Measurements from ENCODE around the gene OR6A2. TPM values are rescaled to one million over a fixed set of nuclear protein-coding genes. Genes with fewer than 3 reads are reported as not detected.
A peak's percentile ranks its signal among the peaks of the same experiment; 100 is the strongest.

Gene OR6A2
- total RNA-seq, 2 donors from 2014 or later, result 0.59 TPM; not detected in 1

DNA sequence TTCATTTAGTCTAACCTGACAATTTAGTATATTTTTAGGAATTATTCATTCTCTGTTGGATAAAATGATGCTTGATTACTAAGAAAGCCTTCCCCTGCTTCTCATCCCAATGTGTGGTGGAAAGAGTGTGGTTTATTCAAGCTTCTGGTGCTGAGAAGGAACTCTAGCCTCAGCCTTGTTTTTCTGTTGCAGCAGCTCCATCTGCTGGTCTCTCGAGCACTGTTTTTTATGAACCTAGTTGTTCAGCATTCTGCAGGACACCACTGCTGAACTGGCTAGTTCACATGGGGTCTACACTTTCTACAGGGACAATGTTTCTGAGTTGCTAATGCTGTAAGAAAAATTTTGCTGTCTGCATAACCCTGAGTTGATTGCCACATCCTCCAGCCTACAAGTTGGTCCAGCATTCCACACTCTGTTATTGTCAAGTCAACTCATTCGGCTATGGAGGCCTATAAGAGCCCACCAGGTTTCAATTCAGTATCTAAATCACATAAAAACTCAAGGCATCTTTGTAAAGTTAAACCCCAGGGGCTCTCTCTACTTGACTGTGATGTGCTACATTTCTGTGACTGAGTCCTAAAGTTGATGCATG is 42.0 kb downstream of the OR6A2 start:
- Histone ChIP-seq H3K27ac (no peak overlapping the region), H3K36me3 (no peaks in the 10 kb centered on the region), H3K9me3 (no peaks in the 10 kb centered on the region), H3K9ac (ENCODE audit: low read depth in 2 of 2, low read length in 2 of 2) (no peak overlapping the region), H3K27me3 (no peaks in the 10 kb centered on the region), H3K4me1 (no peaks in the 10 kb centered on the region), H3K4me3 (no peak overlapping the region)
- DNase-seq, result peak; percentile 54
- intact Hi-C loops (cut with DNase I), result no loop called here
- TF ChIP-seq, protein P1, sequence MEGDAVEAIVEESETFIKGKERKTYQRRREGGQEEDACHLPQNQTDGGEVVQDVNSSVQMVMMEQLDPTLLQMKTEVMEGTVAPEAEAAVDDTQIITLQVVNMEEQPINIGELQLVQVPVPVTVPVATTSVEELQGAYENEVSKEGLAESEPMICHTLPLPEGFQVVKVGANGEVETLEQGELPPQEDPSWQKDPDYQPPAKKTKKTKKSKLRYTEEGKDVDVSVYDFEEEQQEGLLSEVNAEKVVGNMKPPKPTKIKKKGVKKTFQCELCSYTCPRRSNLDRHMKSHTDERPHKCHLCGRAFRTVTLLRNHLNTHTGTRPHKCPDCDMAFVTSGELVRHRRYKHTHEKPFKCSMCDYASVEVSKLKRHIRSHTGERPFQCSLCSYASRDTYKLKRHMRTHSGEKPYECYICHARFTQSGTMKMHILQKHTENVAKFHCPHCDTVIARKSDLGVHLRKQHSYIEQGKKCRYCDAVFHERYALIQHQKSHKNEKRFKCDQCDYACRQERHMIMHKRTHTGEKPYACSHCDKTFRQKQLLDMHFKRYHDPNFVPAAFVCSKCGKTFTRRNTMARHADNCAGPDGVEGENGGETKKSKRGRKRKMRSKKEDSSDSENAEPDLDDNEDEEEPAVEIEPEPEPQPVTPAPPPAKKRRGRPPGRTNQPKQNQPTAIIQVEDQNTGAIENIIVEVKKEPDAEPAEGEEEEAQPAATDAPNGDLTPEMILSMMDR (IDR thresholded peaks at IDR 0.05), result peak; percentile 63

DNA sequence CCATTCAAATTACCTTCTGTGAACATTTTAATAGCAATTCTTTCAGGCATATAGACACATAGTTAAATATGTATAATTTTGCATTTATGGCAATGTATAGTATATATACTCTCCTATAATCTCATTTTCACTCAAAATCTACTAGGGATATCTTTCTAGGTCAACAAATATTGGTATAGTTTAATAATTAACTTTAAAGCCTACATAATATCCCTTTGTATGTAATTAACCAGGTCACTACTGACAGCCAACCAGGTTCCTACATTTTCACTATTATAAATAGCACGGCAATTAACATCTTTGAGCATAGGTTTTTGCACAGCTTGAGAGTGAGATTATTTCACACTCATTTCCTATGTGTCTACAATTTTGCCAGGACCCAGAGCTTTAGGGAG is 43.5 kb downstream of the OR6A2 start:
- no peak overlapping the region for H3K9ac ChIP-seq (ENCODE audit: low read depth in 2 of 2, low read length in 2 of 2)
- DNase-seq, result no peak
- no peaks in the 10 kb centered on the region for H3K4me1 ChIP-seq
- no peak overlapping the region for H3K4me3 ChIP-seq
- H3K27me3 ChIP-seq, result no peaks in the 10 kb centered on the region
- H3K27ac ChIP-seq, result no peak overlapping the region
- intact Hi-C loops (cut with DNase I), result no loop called here
- no peaks in the 10 kb centered on the region for H3K36me3 ChIP-seq
- H3K9me3 ChIP-seq, result no peaks in the 10 kb centered on the region
- TF ChIP-seq, protein P1 (IDR thresholded peaks at IDR 0.05), result no peak

DNA sequence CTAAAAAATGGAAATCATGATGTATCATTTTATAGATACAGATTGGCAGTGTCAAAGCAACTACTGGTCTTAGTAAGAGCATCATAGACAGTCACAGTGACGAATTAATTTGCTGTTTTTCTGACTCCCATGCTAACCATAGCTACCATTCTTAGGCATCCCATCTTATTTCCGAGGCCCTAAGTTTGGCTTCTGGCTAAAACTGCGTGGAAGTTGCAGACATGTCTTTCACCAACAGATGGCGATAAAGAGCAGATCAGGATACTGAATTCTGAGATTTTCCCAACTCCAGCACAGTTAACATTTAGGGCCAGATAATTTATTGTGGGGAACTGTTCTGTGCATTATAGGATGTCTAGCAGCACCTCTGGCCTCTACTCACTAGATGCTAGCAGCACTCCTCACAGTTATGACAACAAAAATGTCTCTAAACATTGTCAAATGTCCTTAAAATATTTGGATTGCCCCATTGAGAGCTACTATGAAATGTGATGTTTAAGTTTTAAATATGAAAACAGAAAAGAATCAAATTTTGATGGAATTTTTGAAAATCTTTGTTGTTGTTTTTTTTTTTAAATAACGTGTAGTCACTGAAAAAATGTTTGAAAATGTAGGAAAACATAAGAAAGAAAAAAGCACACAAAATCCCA is 44.1 kb downstream of the OR6A2 start:
- Histone ChIP-seq H3K4me1 (no peaks in the 10 kb centered on the region), H3K4me3 (no peak overlapping the region), H3K9ac (ENCODE audit: low read depth in 2 of 2, low read length in 2 of 2) (no peak overlapping the region), H3K36me3 (no peaks in the 10 kb centered on the region), H3K9me3 (no peaks in the 10 kb centered on the region), H3K27me3 (no peaks in the 10 kb centered on the region), H3K27ac (no peak overlapping the region)
- TF ChIP-seq, protein P1 (IDR thresholded peaks at IDR 0.05), result peak; percentile 80
- intact Hi-C loops (cut with DNase I), result no loop called here
- peak; percentile 43 for DNase-seq

DNA sequence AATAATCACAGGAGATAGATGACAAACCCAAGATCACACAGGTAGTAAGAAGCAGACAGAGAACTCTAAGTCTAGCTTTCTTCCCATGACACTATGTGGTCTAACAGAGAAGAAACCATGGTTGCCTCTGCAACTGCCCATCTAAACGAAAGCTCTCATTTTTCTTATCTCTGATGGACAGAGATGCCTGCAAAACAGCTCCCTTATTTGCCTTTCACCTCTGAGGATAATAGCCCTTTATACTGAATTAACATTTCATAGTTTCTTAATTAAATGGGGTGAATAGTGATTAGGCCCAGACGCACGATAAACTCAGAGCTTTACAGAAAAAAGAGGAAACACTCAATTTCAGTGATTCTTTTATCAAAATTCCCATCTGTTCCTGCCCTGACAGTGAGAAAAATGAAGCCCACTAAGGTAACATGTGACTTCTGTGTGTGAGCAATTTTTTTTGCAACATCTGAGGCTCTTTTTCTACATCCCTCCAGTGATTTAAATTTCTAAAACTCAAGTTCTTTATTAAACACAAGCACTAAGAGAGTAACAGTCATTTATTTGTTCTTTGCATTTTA is 52.3 kb downstream of the OR6A2 start:
- Histone ChIP-seq H3K27me3 (no peaks in the 10 kb centered on the region), H3K9me3 (no peaks in the 10 kb centered on the region), H3K4me3 (no peak overlapping the region), H3K27ac (peak overlapping the region; percentile 75), H3K9ac (ENCODE audit: low read depth in 2 of 2, low read length in 2 of 2) (no peak overlapping the region), H3K36me3 (no peaks in the 10 kb centered on the region), H3K4me1 (no peaks in the 10 kb centered on the region)
- intact Hi-C loops (cut with DNase I), result no loop called here
- TF ChIP-seq, protein P1 (IDR thresholded peaks at IDR 0.05), result no peak
- DNase-seq, result no peak

DNA sequence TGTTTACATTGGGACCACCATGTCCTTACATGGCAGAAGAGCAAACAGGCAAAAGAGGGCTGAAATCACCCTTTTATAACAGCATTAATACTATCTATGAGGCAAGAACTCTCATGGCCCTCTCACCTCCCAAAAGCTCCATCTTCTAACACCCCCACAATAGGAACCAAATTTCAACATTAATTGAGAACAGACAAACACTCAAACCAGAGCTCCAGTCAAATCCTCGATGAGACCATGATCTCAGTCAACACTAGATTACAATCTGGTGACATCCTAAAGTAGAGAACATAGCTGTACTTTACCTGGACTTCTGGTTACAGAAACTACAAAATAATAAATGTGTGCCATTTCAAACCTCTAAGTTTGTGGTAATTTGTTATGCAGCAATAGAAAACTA is 52.9 kb downstream of the OR6A2 start:
- peak overlapping the region; percentile 75 for H3K27ac ChIP-seq
- H3K9me3 ChIP-seq, result no peaks in the 10 kb centered on the region
- TF ChIP-seq, protein P1 (IDR thresholded peaks at IDR 0.05), result no peak
- H3K4me1 ChIP-seq, result no peaks in the 10 kb centered on the region
- no peak for DNase-seq
- H3K4me3 ChIP-seq, result peak overlapping the region; percentile 12
- intact Hi-C loops (cut with DNase I), result no loop called here
- peak overlapping the region in 1 of 2 donors; percentile 51 for H3K9ac ChIP-seq (ENCODE audit: low read depth in 2 of 2, low read length in 2 of 2)
- H3K36me3 ChIP-seq, result no peaks in the 10 kb centered on the region
- no peaks in the 10 kb centered on the region for H3K27me3 ChIP-seq

Measured in colonic mucosa (tissue), 4 donors.